Peyer's patch (tissue), 4 donors: ENCODE measurements around the gene TSSK6. TPM values are rescaled to one million over a fixed set of nuclear protein-coding genes. Genes with fewer than 3 reads are reported as not detected.

Experiments
- DNase-seq, 3 donors: peaks; one replicate each; pipeline ENCODE4 v3.0.0-alpha.2; 2017 to 2019
- H3K27ac ChIP-seq, 4 donors: fragments of 200-600 bp; sonication (generic); one replicate each; pipeline ENCODE4 v1.5.1; 2016 to 2019
- H3K27me3 ChIP-seq, 2 donors: fragments of 200-600 bp; sonication (generic); one replicate each; pipeline ENCODE4 v1.5.1; 2019
- H3K36me3 ChIP-seq, 3 donors: fragments of 200-600 bp; sonication (generic); one replicate each; pipeline ENCODE4 v1.5.1; 2016 to 2019
- H3K4me1 ChIP-seq, 4 donors: fragments of 200-600 bp; sonication (generic); one replicate each; pipeline ENCODE4 v1.5.1; 2016 to 2019
- H3K4me3 ChIP-seq, 4 donors: fragments of 200-600 bp; sonication (generic); 1 replicate in 3 of 4; 2 replicates in 1 of 4; pipeline ENCODE4 v1.5.1; 2016 to 2019; ENCODE audit warnings: mild to moderate bottlenecking in 1 of 4
- H3K9me3 ChIP-seq, 4 donors: fragments of 200-600 bp; sonication (generic); one replicate each; pipeline ENCODE4 v1.5.1; 2016 to 2019; ENCODE audit warnings: mild to moderate bottlenecking in 1 of 4
- POLR2A ChIP-seq, 2 donors: fragments of 450-650 bp; IDR thresholded peaks; one replicate each; pipeline ENCODE4 v1.5.1; 2017; ENCODE audit warnings: antibody characterized with exemption in 2 of 2, mild to moderate bottlenecking in 2 of 2, moderate library complexity in 2 of 2
- total RNA-seq, 4 donors: library from RNA; depleted of rRNA; stranded (reverse); fragments of >200 nt; gene quantifications; one replicate each; pipeline ENCODE4 v1.1.0, GENCODE V29; 2016
- TF ChIP-seq, protein P1 (sequence below), 6 experiments: fragments of 450-650 bp in 4 of 6; fragments of 200-600 bp in 2 of 6; sonication (generic) in 1 of 6; IDR thresholded peaks; one replicate each; pipeline ENCODE4 v1.5.1; 2017 to 2019; ENCODE audit warnings: antibody characterized with exemption in 6 of 6, mild to moderate bottlenecking in 3 of 6, moderate library complexity in 1 of 6

Gene TSSK6
- total RNA-seq = 10 to 100 TPM in 2 of 4 donors, 1 to 10 TPM in 2; 3.0 to 14.0 (median 10.0) TPM

DNA sequence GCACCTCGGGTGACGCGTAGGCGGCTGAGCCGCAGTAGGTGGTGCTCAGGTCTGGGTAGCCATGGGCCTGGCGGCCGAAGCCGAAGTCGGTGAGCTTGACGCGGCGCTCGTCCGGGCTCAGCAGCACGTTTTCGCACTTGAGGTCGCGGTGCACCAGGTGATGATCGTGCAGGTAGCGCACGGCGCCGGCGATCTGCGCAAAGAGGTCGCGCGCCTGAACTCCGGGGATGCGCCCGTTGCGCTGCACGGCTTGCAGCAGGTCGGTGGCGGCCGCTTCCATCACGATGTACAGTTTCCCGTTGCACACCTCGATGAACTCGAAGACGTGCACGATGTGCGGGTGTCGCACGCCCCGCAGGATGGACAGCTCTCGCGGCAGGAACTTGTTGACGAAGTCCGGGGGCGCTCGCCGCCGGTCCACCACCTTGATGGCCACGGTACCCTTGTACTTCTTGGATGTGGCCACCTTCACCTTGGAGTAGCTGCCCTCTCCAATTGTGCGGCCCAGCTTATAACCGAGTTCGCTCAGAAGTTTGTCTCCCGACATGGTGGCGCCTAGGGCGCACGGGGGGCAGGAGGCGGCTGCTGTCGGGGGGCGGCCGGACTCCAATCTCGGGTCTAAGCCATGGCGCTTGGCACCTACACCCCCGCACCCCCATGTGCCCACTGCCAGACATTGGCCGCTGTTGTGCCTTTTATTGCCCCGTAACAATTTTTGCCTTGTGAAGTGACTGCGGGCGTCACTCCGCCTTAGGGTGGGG, at the start of gene TSSK6:
Gene TSSK6 (minus strand): TSS at position 668 of the 761 bp plus-strand sequence. CDS start 121 bp downstream, at position 547.
- Histone ChIP-seq H3K4me1 (peaks cover 0 to 24% (median 8%) of the 10 kb centered on the region in 4 donors), H3K9me3 (no peaks in the 10 kb centered on the region), H3K4me3 (peak within 1 kb of the TSS; percentile 69 to 87 (median 74)), H3K27ac (peak within 1 kb of the TSS; percentile 72 to 87 (median 83)), H3K27me3 (no peaks in the 10 kb centered on the region), H3K36me3 (peaks cover 0 to 8% (median 0%) of the 10 kb centered on the region in 3 donors)
- TF ChIP-seq, protein P1, sequence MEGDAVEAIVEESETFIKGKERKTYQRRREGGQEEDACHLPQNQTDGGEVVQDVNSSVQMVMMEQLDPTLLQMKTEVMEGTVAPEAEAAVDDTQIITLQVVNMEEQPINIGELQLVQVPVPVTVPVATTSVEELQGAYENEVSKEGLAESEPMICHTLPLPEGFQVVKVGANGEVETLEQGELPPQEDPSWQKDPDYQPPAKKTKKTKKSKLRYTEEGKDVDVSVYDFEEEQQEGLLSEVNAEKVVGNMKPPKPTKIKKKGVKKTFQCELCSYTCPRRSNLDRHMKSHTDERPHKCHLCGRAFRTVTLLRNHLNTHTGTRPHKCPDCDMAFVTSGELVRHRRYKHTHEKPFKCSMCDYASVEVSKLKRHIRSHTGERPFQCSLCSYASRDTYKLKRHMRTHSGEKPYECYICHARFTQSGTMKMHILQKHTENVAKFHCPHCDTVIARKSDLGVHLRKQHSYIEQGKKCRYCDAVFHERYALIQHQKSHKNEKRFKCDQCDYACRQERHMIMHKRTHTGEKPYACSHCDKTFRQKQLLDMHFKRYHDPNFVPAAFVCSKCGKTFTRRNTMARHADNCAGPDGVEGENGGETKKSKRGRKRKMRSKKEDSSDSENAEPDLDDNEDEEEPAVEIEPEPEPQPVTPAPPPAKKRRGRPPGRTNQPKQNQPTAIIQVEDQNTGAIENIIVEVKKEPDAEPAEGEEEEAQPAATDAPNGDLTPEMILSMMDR (IDR thresholded peaks at IDR 0.05) = no peak
- TF ChIP-seq POLR2A (IDR thresholded peaks at IDR 0.05) = no peak
- DNase-seq = no peak

DNA sequence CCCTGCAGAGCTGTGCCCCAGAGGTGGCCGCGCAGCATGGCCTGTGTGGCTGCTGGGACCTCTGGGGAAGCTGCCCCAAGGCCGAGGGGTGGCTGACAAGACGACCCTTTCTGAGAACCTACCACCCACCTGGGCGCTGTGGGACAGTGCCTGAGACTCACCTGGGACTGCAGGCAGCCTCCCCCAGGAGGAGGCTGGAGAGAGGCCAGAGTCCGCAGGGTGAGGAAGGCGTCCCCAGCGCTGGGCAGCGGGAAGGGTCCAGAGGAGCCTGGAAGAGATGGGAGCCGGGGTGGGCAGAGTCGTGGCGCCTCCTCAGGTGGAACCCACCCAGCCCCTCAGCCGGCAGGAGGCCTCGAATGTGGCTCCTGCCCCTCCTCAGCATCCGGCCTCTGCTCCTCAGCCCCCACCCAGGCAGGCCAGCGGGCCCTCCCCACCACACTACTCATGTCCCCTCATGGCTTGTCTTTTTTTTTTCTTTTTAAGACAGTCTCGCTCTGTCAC, 48.0 kb upstream of the TSSK6 start:
- Histone ChIP-seq H3K4me3 (no peak overlapping the region), H3K27ac (no peak overlapping the region), H3K4me1 (no peaks in the 10 kb centered on the region), H3K9me3 (no peaks in the 10 kb centered on the region), H3K36me3 (no peaks in the 10 kb centered on the region), H3K27me3 (no peaks in the 10 kb centered on the region)
- DNase-seq = peak in 1 of 3 donors; percentile 44
- TF ChIP-seq, protein P1 (IDR thresholded peaks at IDR 0.05) = no peak
- TF ChIP-seq POLR2A (IDR thresholded peaks at IDR 0.05) = no peak

DNA sequence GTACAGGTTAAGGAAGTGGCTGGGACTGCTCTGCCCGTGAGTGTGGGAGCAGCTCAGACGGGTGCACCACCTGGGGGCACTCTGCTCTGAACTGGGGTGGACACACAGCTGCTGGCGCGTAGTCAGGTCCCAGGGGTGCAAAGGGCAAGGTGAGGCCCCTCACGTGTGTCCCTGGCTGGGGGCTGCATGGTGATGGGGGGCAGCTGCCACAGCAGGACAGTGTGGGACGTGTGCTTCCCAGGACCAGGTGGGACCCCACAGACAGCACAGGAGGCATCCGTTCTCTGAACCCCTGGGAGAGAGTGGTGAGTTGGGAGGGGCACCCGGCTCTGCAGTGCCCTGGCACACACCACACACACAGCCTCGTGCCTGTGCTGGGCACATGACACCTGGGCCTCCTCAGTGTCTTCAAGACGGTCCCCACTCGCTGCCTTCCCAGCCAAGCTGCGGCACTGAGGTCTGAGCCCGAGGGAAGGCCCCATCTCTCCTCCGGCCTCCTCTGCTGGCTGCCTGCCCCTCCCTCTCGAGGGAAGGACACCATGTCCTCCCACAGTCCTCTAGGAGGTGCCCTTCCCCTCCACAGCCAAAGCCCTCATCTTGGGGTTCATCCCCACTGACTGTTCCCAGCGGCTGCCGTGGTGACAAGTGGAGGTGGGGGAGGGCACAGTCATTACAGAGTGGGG, 47.5 kb upstream of the TSSK6 start:
- Histone ChIP-seq H3K27me3 (no peaks in the 10 kb centered on the region), H3K4me3 (no peak overlapping the region), H3K9me3 (no peaks in the 10 kb centered on the region), H3K4me1 (no peaks in the 10 kb centered on the region), H3K27ac (no peak overlapping the region), H3K36me3 (no peaks in the 10 kb centered on the region)
- TF ChIP-seq POLR2A (IDR thresholded peaks at IDR 0.05) = no peak
- TF ChIP-seq, protein P1 (IDR thresholded peaks at IDR 0.05) = peak in 4 of 6 experiments; percentile 28 to 47 (median 40)
- DNase-seq = peak; percentile 35 to 70 (median 44)

DNA sequence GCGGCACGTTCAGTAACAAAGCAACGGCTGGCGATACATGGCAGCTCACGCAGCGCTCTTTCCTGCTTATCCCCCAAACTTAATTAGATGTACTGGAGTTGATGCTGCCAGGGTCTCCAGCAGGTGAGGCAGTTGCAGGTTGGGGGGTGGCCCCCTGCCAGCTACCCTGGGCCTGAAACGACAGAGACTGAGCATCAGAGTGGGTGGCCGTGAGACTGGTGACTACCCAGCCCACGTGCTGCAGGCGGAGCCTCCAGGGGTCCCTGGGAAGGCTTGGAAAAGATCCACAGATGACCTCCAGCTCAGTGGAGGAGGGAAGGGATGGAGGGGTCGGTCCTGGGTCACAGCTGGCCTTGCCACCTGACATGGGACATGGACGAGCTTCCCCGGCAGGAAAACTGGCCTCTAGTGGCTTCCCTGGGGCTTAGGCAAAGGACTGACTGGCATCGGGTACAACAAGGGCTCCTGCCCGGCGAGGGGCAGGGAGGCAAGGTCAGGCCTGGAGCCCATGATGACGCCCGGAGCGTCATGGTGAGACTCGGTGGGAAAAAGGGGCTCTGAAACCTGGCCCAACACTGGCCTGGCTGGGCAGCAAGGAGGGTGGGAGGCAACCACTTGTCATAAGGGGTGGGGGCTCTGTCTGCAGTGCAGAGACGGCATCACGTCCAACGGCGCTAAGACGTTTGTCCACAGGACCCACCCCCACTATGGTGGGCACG, 46.8 kb upstream of the TSSK6 start:
- peak in 1 of 3 donors; percentile 37 for DNase-seq
- Histone ChIP-seq H3K36me3 (no peaks in the 10 kb centered on the region), H3K27me3 (no peaks in the 10 kb centered on the region), H3K27ac (no peak overlapping the region), H3K9me3 (no peaks in the 10 kb centered on the region), H3K4me3 (no peak overlapping the region), H3K4me1 (no peaks in the 10 kb centered on the region)
- no peak for TF ChIP-seq POLR2A (IDR thresholded peaks at IDR 0.05)
- TF ChIP-seq, protein P1 (IDR thresholded peaks at IDR 0.05) = no peak

DNA sequence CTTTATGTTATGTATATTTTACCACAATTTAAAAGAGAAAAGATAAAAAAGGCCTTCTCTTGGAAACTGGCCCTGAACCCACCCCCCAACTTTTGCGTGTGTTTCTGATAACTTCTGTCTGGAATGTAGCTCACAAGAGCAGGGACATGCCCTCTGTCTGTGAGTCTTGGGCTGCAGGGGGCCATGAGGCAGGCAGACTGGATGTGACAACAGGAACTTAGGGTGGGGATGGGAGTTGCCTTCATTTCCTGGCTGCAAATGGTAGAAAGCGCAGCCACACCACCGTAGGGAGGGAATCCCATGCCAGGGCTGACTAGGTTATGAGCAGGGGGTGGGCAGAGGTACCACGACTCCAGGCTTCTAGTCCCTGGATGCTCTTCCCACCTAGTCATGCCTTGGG, 44.6 kb upstream of the TSSK6 start:
- H3K27ac ChIP-seq = no peak overlapping the region
- H3K36me3 ChIP-seq = no peaks in the 10 kb centered on the region
- H3K4me1 ChIP-seq = no peaks in the 10 kb centered on the region
- no peak overlapping the region for H3K4me3 ChIP-seq
- no peak for TF ChIP-seq POLR2A (IDR thresholded peaks at IDR 0.05)
- no peaks in the 10 kb centered on the region for H3K27me3 ChIP-seq
- no peak for DNase-seq
- no peaks in the 10 kb centered on the region for H3K9me3 ChIP-seq
